Effector CD4-positive, alpha-beta T cell (primary cell): Measurements from ENCODE around the gene TRPM2.
"Not testable (repeated sequence)": the region's sequence is repeated elsewhere in the genome, so short reads cannot be mapped to it uniquely, and the experiment has no call there.

Source experiments
- DNase-seq: peaks from one replicate; pipeline ENCODE4 v3.0.0-alpha.2; 2020

The TRPM2 gene

GRCh38 chr21:44417621-44418107 is 64.2 kb downstream of the TRPM2 start:
- not testable (repeated sequence) for DNase-seq

GRCh38 chr21:44418108-44418875 is 64.9 kb downstream of the TRPM2 start:
- no peak for DNase-seq

GRCh38 chr21:44418876-44419230 is 65.4 kb downstream of the TRPM2 start:
- DNase-seq: no peak

GRCh38 chr21:44419679-44420078 is 66.3 kb downstream of the TRPM2 start:
- no peak for DNase-seq

- no peak for DNase-seq
Observed at GRCh38 chr21:44420416-44421205, 67.2 kb downstream of the TRPM2 start.

GRCh38 chr21:44421901-44422840 is 68.8 kb downstream of the TRPM2 start:
- no peak for DNase-seq

- no peak for DNase-seq
Observed at GRCh38 chr21:44423312-44423821, 69.9 kb downstream of the TRPM2 start.

- DNase-seq: no peak
Observed at GRCh38 chr21:44423941-44424607, 70.7 kb downstream of the TRPM2 start.

- no peak for DNase-seq
Observed at GRCh38 chr21:44424608-44425306, 71.3 kb downstream of the TRPM2 start.

GRCh38 chr21:44425307-44425894 is 72.0 kb downstream of the TRPM2 start:
- no peak for DNase-seq

- DNase-seq: no peak
Observed at GRCh38 chr21:44425895-44426662, 72.7 kb downstream of the TRPM2 start.

GRCh38 chr21:44426663-44427191 is 73.3 kb downstream of the TRPM2 start:
- DNase-seq: no peak

- DNase-seq: no peak
Observed at GRCh38 chr21:44427241-44428120, 74.1 kb downstream of the TRPM2 start.

GRCh38 chr21:44428281-44428960 is 75.0 kb downstream of the TRPM2 start:
- peak; percentile 36 for DNase-seq

GRCh38 chr21:44429894-44430293 is 76.5 kb downstream of the TRPM2 start:
- no peak for DNase-seq

- DNase-seq: no peak
Observed at GRCh38 chr21:44431300-44431699, 77.9 kb downstream of the TRPM2 start.

- no peak for DNase-seq
Observed at GRCh38 chr21:44432841-44433790, 79.7 kb downstream of the TRPM2 start.
